ENCODE results near the gene DNAH5.

The DNAH5 gene

DNA sequence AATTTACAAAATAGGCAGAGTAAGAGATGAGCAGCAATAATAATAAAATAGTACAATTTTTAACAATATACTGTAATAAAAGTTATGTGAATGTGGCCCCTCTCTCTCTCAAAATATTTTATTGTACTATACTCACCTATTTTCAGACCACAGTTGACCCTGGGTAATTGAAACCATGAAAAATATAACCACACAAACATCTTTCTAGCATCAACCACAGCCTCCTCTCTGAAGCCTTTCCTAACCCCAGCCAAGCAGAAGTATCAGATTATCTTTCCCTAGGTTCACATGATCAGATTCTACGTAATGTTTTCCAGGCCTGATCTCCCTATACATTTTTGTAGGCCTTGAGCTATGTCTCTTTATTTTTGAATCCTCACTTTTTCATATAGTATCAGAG is 35.2 kb downstream of the DNAH5 start:
- TF ChIP-seq CEBPB (IDR thresholded peaks at IDR 0.05) (no peak), TCF12 (IDR thresholded peaks at IDR 0.05; ENCODE audit: low read depth) (no peak), RAD21 (IDR thresholded peaks at IDR 0.05; ENCODE audit: low read depth) (no peak), EGR1 (IDR thresholded peaks at IDR 0.05) (no peak), FOXM1 (IDR thresholded peaks at IDR 0.05; ENCODE audit: borderline replicate concordance, low read depth) (no peak), TAF1 (IDR thresholded peaks at IDR 0.05; ENCODE audit: low read depth) (no peak), EP300 (IDR thresholded peaks at IDR 0.05; ENCODE audit: borderline replicate concordance) (no peak), CREB1 (IDR thresholded peaks at IDR 0.05; ENCODE audit: low read depth) (no peak), YY1 (IDR thresholded peaks at IDR 0.05; ENCODE audit: low read depth) (no peak), NFIC (IDR thresholded peaks at IDR 0.05) (no peak), ZBTB7A (IDR thresholded peaks at IDR 0.05; ENCODE audit: low read depth) (no peak), TEAD4 (IDR thresholded peaks at IDR 0.05) (no peak)
- TF ChIP-seq, protein P1, sequence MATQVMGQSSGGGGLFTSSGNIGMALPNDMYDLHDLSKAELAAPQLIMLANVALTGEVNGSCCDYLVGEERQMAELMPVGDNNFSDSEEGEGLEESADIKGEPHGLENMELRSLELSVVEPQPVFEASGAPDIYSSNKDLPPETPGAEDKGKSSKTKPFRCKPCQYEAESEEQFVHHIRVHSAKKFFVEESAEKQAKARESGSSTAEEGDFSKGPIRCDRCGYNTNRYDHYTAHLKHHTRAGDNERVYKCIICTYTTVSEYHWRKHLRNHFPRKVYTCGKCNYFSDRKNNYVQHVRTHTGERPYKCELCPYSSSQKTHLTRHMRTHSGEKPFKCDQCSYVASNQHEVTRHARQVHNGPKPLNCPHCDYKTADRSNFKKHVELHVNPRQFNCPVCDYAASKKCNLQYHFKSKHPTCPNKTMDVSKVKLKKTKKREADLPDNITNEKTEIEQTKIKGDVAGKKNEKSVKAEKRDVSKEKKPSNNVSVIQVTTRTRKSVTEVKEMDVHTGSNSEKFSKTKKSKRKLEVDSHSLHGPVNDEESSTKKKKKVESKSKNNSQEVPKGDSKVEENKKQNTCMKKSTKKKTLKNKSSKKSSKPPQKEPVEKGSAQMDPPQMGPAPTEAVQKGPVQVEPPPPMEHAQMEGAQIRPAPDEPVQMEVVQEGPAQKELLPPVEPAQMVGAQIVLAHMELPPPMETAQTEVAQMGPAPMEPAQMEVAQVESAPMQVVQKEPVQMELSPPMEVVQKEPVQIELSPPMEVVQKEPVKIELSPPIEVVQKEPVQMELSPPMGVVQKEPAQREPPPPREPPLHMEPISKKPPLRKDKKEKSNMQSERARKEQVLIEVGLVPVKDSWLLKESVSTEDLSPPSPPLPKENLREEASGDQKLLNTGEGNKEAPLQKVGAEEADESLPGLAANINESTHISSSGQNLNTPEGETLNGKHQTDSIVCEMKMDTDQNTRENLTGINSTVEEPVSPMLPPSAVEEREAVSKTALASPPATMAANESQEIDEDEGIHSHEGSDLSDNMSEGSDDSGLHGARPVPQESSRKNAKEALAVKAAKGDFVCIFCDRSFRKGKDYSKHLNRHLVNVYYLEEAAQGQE (IDR thresholded peaks at IDR 0.05; ENCODE audit: low read depth): no peak
- TF ChIP-seq, protein P2, sequence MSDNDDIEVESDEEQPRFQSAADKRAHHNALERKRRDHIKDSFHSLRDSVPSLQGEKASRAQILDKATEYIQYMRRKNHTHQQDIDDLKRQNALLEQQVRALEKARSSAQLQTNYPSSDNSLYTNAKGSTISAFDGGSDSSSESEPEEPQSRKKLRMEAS (IDR thresholded peaks at IDR 0.05): no peak
- TF ChIP-seq, protein P3, sequence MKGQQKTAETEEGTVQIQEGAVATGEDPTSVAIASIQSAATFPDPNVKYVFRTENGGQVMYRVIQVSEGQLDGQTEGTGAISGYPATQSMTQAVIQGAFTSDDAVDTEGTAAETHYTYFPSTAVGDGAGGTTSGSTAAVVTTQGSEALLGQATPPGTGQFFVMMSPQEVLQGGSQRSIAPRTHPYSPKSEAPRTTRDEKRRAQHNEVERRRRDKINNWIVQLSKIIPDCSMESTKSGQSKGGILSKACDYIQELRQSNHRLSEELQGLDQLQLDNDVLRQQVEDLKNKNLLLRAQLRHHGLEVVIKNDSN (IDR thresholded peaks at IDR 0.05): no peak

DNA sequence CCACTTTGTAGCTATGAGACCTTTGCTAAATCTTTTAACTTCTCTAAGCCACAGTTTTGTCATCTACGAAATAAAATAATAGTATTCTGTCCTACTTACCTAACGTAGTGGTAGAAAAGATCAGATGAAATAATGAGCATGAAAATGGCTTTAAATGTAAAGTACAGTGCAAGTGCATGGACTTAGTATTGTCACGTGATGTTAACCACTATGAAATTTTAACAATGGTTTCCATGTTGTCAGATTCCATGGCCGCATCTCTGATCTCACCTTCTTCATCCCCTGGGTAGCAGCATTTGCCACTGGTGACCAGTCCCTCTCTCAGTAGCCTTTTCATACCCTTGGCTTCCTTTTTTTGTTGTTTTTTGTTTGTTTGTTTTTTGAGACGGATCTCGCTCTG is 45.9 kb downstream of the DNAH5 start:
- TF ChIP-seq TCF12 (IDR thresholded peaks at IDR 0.05; ENCODE audit: low read depth) (no peak), RAD21 (IDR thresholded peaks at IDR 0.05; ENCODE audit: low read depth) (no peak), EP300 (IDR thresholded peaks at IDR 0.05; ENCODE audit: borderline replicate concordance) (no peak), NFIC (IDR thresholded peaks at IDR 0.05) (no peak), YY1 (IDR thresholded peaks at IDR 0.05; ENCODE audit: low read depth) (no peak), EGR1 (IDR thresholded peaks at IDR 0.05) (no peak), CREB1 (IDR thresholded peaks at IDR 0.05; ENCODE audit: low read depth) (no peak), CEBPB (IDR thresholded peaks at IDR 0.05) (no peak), TEAD4 (IDR thresholded peaks at IDR 0.05) (no peak), ZBTB7A (IDR thresholded peaks at IDR 0.05; ENCODE audit: low read depth) (no peak), TAF1 (IDR thresholded peaks at IDR 0.05; ENCODE audit: low read depth) (no peak), FOXM1 (IDR thresholded peaks at IDR 0.05; ENCODE audit: borderline replicate concordance, low read depth) (no peak)
- TF ChIP-seq, protein P1 (IDR thresholded peaks at IDR 0.05; ENCODE audit: low read depth): no peak
- TF ChIP-seq, protein P2 (IDR thresholded peaks at IDR 0.05): no peak
- TF ChIP-seq, protein P3 (IDR thresholded peaks at IDR 0.05): no peak

DNA sequence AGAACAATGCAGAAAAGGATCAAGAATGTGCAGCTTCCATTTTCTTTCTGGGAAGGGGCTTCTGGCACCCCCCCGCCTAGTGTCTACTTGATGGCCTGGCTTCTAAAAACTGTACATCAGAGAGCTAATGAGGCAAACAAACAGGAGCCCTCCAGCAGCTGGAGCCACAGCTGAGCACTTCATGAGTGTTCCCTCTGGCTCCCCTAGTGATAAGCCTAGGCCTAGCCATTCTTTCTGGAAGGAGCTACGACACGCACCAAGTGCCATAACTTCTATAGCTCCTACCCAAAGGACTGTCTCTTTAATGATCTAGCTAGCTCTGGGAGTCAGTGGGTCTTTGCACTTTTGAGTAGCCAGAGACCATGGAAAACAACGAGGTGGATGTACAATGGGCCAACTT is 66.1 kb downstream of the DNAH5 start:
- TF ChIP-seq FOXM1 (IDR thresholded peaks at IDR 0.05; ENCODE audit: borderline replicate concordance, low read depth): no peak
- TF ChIP-seq, protein P1 (IDR thresholded peaks at IDR 0.05; ENCODE audit: low read depth): no peak
- TF ChIP-seq, protein P3 (IDR thresholded peaks at IDR 0.05): no peak
- no peak for TF ChIP-seq NFIC (IDR thresholded peaks at IDR 0.05)
- TF ChIP-seq, protein P2 (IDR thresholded peaks at IDR 0.05): no peak
- no peak for TF ChIP-seq EP300 (IDR thresholded peaks at IDR 0.05; ENCODE audit: borderline replicate concordance)

DNA sequence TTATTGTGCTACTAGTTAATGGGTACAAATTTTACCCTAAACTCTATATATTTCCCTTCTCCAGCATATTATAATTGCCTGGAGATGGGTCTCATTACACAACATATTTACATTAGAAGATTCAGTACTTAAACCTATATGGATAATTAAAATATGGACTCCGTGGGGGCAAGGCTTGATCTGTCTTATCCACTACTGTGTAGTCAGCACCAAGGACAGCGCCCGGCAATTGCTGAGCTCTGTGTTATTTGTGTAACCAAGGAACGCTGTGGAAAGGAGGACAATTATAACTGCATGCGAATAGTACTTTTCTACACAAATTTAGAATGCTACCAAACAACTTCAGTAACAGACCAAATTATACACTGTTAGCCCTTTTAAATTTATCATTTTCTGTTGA is 77.7 kb downstream of the DNAH5 start:
- no peak for TF ChIP-seq TAF1 (IDR thresholded peaks at IDR 0.05; ENCODE audit: low read depth)
- no peak for TF ChIP-seq ZBTB7A (IDR thresholded peaks at IDR 0.05; ENCODE audit: low read depth)
- no peak for TF ChIP-seq TCF12 (IDR thresholded peaks at IDR 0.05; ENCODE audit: low read depth)
- TF ChIP-seq, protein P1 (IDR thresholded peaks at IDR 0.05; ENCODE audit: low read depth): peak; percentile 98
- no peak for TF ChIP-seq TEAD4 (IDR thresholded peaks at IDR 0.05)

All from Ishikawa (cell line).